HG03575 (cell line): ENCODE data around the gene CES1.
"Not testable (repeated sequence)": the region's sequence is repeated elsewhere in the genome, so short reads cannot be mapped to it uniquely, and the experiment has no call there.

Experiments used
- ATAC-seq: cut with Tn5 transposase; IDR thresholded peaks from one replicate; pipeline ENCODE4 v1.9.1; 2021; ENCODE audit not compliant: unreplicated experiment, insufficient number of reproducible peaks, low FRiP score; ENCODE audit errors: extremely low read depth

The CES1 gene

DNA sequence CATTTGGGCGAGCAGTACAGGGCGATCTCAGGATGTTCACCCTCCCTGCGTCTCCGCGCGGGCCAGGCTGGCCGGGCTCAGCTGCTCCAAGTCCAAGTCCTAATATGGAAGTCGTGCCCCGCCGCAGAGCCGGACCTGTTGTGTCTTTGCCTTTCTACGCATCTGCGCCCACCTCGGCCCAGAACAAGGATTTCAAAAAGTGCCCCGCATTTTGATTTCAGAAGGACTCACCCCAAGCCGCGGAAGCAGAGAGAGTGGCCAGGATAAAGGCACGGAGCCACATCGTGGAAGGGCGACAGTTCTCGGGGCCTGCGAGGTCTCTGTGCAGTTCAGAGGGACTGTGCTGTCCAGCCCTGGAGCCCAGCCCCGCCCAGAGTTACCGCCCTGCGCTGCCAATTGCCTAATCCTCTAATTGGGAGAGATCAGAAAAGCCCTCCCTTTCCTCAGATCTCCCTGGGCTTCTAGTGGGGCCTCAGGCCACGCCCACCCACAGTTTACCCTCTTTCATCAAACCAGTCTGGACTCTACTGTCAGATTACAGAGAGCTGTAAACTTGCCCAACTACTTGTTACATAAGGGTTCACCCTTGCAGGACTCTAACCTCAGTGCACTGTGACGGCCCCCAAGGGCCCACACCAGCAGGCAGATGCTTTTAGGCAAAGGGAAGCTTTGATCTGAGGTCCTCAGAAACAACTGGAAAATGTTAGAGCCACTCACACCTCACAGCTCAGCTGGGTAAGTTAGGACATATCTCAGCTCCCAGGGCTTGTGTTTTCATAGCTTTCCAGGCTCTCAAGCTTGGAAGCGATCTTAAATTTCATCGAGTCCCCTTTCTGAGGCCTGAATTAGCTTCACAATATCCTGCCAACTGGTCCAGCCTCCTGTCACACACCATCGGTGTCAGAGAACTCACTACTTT, at the start of gene CES1:
CES1 (minus strand) TSS at position 324 of the 919 bp plus-strand sequence; CDS start at position 283, 41 bp downstream.
- no peak for ATAC-seq

DNA sequence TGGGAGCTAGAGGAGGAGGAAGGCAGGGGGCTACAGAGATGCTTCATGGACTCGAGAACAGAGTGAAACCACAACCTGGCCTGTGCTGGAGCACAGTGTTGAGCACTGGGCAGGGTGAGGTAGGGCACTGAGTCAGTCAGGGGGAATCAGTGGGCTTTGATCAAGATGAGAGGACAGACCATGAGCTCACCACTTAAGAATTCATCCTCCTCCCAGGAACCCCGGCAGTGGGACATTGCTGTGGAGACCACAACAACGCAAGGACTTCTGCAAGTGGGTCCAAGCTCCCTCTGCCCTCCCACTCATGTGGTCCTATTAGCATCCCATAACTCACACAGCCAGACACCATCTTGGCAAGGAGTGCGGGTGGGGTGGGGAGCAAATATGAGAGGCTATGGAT, 44.0 kb upstream of the CES1 start:
- no peak for ATAC-seq

DNA sequence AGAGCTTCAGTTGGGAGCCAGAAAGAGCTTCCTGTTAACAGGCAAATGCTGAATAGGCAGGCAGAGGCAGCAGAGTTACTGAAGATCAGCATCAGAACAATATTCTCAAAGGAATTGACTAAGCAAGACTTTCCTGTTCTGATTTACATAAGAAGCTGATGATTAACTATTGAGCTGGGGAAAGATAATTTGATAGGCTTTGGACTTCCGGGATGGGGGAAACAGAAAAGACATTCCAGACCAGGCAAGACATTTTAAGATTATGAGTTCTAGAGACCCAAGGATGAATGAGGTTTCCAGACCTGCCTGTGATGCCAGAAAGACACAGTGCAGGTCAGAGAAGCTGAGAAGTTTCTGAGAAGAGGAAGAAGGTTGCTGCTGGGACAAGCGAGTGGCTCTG, 42.4 kb upstream of the CES1 start, which contains the start of gene CES5A:
CES5A (minus strand) TSS at position 101 of the 400 bp plus-strand sequence. CDS start 152 bp downstream, outside the sequence.
- no peak for ATAC-seq

DNA sequence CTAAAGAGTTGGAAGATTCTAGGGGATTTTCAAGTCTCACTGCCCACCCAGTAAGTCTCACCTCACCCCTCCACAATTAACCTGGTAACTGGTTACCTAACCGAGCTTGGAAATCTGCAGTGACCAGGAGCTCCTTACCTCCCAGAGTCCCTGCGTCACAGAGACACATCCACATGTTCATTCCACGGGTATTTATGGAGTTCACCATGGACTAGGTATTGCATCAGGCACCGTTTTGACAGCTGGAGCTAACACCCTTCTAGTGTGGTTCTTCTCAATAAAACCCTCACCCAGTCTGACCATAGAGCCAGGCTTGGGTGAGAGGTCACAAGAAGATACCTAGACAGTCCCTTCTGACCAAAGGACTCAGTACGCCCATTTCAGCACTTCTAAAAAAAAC, 40.2 kb upstream of the CES1 start:
- no peak for ATAC-seq

DNA sequence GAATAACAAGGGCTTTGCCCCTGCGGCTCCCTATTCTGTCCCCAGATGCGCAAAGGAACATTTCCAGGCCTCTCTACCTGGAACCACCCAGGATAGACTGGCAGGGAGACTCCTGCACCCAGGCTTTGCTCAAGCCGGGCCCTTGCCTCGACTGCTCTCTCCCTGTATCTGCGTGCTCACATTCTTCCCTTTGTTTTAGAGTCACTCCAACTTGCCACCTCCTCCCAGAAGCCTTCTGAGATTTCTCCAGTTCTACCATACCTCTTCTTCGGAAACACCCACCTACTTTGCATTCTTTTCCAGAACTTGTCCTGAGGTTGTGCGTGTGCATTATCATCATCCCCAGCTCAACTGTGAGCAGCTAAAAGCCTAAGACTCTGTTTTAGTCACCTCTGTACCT, 39.2 kb upstream of the CES1 start:
- no peak for ATAC-seq

DNA sequence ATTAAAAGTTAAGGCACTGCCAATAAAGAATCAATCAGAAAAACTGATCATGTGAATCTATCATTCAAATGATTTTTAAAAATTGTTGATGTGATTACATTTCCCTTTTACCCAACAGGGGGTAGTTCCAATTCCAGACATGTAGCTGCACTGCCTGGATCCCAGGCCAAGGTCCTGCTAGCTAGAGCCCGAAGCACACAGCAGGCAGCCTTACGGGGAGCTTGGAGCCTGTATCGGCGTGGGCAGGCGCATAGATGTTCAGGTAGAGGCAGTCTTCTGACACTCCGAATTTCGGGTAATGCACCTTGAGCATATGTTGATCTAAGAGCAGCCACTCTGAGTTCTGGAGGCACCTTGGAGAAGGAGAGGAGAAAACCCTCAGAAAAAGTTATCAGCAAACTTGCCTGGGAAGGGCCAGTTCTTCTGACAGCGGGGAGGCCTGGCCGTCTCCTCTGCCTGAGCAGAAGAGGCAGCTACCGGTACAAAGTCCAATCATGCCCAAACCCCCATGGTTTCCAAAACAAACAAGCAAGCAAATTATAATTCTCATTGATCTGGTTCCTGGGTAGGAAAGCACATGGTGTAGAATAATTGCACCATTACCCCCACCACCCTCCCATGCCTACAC, 38.6 kb upstream of the CES1 start:
- ATAC-seq: no peak

DNA sequence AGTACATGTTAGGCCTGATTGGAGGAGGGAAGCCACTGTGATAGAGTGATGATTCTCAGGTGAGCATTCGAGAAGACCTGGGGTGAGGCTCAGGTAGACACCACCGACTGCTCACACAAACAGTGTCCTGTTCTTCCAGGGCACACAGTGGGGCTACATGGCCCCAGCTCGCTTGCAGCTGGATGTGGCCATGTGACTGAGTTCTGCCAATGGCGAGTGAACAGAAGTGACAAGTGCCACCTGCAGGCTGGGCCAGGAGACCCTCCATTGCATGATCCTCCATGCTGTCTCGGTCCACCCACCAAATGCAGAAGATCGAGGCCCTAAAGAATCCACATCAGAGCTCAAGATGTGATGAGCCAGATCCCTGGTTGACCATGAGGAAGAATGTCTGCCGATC, 36.1 kb upstream of the CES1 start:
- ATAC-seq: no peak

DNA sequence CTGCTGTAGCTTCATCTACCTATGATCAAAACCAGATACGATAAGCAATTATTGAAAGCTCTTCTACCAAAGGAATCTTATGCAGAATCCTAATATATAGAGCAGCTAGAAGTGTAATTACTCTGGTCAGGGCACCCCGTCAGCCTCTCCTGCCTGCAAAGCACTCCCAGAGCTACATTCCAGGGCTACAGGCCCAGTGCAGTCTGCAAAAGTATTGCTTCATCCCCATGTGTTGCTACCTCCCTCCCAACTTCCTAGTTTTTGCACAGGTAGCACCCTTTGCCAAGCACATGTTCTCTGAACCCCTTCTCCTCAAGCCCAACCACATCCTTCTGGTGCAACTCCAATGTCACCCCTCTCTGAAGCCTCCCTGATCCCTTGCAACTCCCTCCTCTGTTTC, 35.2 kb upstream of the CES1 start:
- no peak for ATAC-seq

DNA sequence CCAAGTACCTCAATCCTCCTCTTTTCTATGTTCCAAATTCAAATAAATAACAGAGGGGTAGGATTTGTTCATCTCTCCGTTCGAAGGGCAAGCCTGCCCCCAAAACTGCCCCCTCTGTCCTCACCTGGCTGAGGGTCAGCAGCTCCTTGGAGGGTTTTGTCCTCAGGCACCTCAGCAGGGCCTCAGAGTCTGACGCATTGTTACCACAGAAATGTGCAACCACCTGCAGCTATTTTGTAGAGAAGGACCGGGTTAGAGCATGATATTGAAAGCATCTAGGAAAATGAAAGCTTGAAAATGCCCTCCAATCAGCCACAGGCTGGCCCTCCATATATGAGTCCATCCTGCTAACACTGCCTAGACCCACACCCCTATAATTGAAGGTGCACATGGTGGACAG, 28.4 kb upstream of the CES1 start:
- ATAC-seq: no peak

DNA sequence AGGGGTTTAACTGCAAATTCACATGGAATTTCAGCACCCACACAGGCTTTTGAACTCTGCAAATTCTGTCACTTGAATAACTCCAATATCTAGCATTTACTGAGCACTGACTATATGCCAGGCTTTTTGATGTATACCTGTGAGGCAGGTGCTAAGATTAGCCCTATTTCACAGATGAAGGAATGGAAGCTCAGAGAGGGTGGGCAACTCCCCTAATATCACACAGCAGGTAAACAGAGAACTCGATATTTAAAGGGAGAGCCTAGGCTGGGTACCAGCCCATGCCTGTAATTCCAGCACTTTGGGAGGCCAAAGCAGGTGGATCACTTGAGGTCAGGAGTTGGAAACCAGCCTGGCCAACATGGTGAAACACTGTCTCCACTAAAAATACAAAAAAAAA, 24.8 kb upstream of the CES1 start:
- not testable (repeated sequence) for ATAC-seq

DNA sequence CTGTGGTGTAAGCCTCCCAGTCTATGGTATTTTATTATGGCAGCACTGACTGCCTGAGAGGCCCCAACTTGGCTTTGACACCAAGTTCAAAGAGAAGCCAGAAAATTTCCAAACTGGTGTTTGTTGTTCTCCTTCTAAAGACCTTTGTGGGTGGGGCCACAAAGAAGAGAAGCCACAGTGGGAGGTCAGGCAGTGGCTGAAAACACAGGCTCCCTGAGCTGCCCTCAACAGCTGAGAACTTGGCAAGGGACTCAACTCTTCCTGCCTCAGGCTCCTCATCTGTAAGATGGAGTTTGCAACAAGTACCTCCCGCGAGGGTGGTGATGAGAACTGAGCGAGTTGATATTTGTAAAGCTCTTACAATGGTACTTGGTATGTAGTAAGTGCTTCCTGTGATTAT, 24.1 kb upstream of the CES1 start:
- no peak for ATAC-seq

DNA sequence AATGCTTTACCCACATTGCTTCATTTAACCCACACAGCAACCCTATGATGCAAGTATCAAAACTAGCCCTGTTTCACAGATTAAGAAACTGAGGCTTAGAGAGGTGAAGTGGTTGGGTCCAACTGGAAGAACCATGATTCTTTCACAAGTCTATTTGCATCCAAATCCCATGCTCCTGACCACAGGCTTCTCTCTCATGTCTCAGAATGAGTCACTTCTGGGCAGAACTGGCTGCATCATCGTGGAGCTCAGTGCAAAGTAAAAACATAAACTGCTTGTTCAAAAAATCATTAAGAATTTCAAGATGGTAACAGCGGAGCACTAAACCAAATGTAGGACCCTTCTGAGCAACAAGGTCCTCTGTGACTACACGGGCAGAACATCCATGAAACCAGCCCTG, 20.2 kb upstream of the CES1 start:
- ATAC-seq: no peak

DNA sequence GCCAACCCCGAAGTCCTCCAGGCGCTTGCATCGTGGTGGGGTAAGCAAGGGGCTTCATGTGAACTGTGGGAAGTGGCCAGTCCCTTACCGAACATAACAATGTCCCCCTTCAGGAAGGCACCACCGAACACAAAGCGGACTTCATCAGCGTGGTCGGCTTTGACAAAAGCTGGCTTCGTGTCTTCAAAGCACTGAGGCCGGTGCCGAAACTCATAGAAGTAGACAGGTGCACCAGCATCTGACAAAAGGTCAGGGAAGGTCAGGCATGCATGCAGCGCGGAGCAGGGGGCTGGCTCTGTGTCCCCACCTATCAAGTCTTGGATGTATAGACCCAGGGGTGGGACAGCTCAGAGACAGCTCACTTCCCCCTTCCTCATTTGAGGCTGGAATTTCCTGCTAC, 16.6 kb upstream of the CES1 start:
- no peak for ATAC-seq

DNA sequence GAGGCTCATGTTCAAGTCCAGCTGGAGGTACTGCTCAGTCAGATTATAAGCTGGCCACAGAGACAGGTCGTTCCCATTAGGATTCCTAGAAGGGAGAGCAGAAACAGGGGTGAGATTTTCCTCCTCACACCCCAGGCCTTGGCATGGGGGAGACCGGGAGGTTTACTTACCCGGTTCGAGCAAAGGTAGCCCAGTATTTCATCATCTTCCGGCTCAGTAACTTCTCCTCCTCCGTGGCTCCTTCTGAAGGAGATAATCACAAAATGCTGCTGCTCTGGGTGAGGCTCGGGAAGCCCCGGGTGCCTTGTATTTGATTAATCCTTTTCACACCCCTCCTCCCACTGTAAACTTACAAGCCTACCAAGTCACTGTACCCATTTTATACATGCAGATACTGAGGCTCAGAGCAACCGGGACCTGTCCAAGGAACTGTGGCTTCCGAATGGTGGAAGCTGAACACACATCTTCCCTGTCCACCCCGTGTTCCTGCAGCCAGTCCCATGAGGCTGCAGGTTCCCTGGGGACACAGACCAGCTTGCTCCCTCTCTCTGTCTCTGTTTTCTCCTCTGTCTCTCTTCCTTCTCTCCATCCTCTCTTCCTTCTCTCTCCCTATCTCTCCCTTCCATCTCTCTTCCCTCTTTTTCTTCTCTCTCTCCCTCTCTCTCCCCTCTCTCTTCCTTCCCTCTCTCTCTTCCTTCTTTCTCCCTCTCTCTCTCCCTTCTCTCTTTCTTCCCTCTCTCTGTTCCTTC, 13.9 kb upstream of the CES1 start:
- no peak for ATAC-seq

DNA sequence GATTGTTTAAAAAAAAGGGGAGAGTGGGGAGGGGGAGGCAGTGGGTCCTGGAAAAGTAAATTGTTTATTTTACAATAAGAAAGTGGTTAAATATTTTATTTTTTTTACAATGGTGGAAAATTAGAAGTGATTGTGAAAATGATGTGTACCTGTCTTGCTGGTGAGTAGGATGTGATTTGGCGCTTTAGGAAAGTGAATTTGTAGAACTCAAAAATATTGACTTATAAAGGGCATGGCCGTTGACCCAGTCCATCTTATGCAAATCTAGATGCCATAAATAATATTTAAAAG, 10.2 kb upstream of the CES1 start:
- ATAC-seq: no peak

DNA sequence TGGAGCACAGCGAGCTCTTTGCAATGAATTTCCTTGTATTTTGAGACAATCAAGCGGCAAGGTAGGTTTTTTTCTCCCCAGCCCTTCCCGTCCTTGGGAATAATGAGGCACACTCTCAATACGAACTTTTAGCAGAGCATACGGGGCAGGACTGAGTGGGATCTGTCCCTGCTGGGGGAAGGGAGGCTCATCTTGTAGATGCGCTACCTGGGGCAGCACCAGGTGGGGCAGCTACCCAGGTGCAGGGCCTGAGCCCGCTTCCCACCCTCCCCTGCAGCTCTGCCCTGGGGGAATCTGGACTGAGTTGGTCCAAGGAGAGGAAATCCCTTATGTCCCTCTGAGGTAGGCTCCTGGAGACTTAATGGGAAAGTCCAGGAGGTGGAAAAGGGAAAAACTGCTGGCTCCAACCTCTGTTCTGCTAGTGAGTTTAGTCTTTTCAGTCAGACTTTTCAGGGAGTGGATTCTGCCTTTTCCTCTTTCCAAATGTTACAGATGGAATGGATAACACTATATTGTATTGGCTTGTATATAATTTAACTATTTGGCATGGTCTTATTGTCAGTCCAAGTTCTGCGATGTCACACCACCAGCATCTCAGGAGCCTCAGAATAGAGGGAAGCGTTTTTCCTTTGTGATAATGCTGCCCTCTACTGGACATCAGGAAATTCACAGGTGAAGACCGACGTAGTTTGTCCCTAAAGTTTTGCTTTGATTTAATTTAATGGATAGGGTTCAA, 9.6 kb upstream of the CES1 start:
- ATAC-seq: no peak

DNA sequence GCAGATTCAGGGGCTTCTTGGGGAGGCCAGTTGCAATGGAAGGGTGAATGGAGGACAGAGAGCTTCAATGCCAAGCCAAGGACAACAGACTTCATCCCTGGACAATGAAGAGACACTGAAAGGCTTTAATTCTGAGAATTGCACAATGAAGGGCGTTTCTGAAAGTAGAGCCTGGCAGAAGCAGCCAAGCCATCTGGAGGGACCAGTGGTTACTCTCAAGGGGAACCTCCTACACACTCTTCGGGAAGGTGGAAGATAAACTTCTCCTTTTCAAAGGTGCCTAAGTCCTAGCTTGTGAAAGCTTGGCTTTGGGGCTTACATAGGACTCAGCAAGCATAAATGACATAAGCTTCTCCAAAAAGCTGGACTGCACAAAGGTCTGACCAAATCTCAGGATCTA, 6.2 kb upstream of the CES1 start:
- ATAC-seq: no peak

DNA sequence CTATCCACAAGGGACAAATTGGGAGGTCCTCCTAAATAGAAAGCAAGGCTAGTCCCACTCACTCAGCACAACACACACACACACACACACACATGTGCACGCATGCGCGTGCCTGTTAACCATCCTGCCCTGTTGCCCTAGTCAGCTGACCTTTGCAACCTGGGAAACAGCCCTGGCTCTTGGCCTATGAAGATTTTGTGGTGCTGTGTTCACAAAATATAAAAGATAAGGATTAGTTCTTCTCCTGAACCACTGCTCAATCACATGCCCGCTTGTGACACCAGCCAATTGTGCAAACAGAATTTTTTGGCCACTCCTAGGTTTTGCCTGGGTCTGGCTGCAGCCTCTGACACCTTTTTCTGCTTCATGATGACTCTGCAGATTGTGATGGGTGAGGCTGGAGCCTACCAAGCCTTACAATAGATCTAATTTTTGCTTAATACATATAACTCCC, 3.3 kb upstream of the CES1 start:
- no peak for ATAC-seq

DNA sequence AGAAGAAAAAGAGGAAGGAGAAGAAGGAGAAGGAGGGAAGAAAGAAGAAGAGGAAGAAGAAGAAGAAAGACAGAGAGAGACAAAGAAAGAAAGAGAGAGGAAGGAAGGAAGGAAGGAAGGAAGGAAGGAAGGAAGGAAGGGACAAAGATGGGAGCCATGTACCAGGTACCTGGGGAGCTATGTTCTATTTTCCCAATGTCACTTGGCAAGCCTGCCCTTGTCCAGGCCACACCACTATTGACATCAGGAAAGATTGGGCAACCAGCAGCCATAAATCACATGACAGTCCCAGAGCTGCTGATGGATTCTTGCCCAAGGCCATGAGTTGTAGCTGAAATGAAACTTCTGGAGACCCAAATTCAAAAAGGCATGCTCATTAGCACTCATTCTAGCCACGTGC, 2.7 kb upstream of the CES1 start:
- ATAC-seq: no peak
